Measurements from ENCODE around the gene PACRGL. TPM values are rescaled to one million over a fixed set of nuclear protein-coding genes. Genes with fewer than 3 reads are reported as not detected.

The PACRGL gene
- total and polyA plus RNA-seq, 9 of the 15 experiments (the other 6 are each of a cell fraction or from before 2014, with no cell fraction given) = 6.6 to 55.0 (median 27.5) TPM

DNA sequence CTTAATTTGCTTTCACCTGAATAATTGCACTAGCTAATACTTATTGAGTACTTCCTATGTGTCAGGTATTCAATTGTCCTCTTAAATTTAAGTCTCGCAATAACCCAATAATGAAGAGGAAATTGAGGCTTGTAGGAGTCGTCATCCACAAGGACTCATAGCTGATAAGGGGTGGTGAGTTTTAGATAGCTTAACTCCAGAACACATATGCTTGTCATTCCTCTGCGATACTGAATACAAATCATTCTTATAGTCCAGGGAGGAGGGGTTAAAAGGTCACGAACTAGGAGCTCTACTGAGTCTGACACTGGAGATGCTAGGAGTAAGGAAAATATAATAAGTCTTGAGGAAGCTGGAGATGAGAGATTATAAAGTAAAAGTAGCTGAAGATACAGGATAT is 1.4 kb upstream of the PACRGL start (continued):
- TF ChIP-seq, protein P1, sequence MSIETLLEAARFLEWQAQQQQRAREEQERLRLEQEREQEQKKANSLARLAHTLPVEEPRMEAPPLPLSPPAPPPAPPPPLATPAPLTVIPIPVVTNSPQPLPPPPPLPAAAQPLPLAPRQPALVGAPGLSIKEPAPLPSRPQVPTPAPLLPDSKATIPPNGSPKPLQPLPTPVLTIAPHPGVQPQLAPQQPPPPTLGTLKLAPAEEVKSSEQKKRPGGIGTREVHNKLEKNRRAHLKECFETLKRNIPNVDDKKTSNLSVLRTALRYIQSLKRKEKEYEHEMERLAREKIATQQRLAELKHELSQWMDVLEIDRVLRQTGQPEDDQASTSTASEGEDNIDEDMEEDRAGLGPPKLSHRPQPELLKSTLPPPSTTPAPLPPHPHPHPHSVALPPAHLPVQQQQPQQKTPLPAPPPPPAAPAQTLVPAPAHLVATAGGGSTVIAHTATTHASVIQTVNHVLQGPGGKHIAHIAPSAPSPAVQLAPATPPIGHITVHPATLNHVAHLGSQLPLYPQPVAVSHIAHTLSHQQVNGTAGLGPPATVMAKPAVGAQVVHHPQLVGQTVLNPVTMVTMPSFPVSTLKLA (conservative IDR thresholded peaks at IDR 0.05) = no peak
- no peak for TF ChIP-seq XRCC3 (IDR thresholded peaks at IDR 0.05)
- TF ChIP-seq ZNF143 (CRISPR knock-in tag; IDR thresholded peaks at IDR 0.05) = no peak
- TF ChIP-seq, protein P2, sequence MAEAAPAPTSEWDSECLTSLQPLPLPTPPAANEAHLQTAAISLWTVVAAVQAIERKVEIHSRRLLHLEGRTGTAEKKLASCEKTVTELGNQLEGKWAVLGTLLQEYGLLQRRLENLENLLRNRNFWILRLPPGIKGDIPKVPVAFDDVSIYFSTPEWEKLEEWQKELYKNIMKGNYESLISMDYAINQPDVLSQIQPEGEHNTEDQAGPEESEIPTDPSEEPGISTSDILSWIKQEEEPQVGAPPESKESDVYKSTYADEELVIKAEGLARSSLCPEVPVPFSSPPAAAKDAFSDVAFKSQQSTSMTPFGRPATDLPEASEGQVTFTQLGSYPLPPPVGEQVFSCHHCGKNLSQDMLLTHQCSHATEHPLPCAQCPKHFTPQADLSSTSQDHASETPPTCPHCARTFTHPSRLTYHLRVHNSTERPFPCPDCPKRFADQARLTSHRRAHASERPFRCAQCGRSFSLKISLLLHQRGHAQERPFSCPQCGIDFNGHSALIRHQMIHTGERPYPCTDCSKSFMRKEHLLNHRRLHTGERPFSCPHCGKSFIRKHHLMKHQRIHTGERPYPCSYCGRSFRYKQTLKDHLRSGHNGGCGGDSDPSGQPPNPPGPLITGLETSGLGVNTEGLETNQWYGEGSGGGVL (CRISPR knock-in tag; IDR thresholded peaks at IDR 0.05) = no peak
- no peak for TF ChIP-seq XRCC5 (IDR thresholded peaks at IDR 0.05; ENCODE audit: low read depth, low read length)
- TF ChIP-seq NR2F6 (CRISPR knock-in tag; IDR thresholded peaks at IDR 0.05) = no peak
- TF ChIP-seq CREM (IDR thresholded peaks at IDR 0.05; ENCODE audit: low read depth) = peak; percentile 81
- no peak for TF ChIP-seq ETV6 (IDR thresholded peaks at IDR 0.05; ENCODE audit: borderline replicate concordance in 1 of 2, low read depth in 2 of 2, low read length in 1 of 2)
- no peak for TF ChIP-seq ETV6 (CRISPR knock-in tag; IDR thresholded peaks at IDR 0.05; ENCODE audit: borderline replicate concordance)
- TF ChIP-seq BHLHE40 (IDR thresholded peaks at IDR 0.05; ENCODE audit: low read length) = no peak
- TF ChIP-seq KAT8 (IDR thresholded peaks at IDR 0.05; ENCODE audit: low read depth) = no peak
- TF ChIP-seq CXXC5 (CRISPR knock-in tag; IDR thresholded peaks at IDR 0.05) = peak; percentile 65
- no peak for TF ChIP-seq ZFP30 (CRISPR knock-in tag; IDR thresholded peaks at IDR 0.05; ENCODE audit: borderline replicate concordance)
- TF ChIP-seq RFX1 (IDR thresholded peaks at IDR 0.05) = no peak
- TF ChIP-seq KAT2B (IDR thresholded peaks at IDR 0.05; ENCODE audit: low read depth, low read length) = no peak
- no peak for TF ChIP-seq ZNF316 (IDR thresholded peaks at IDR 0.05)
- TF ChIP-seq SRSF3 (IDR thresholded peaks at IDR 0.05; ENCODE audit: insufficient read depth, low read length) = no peak
- TF ChIP-seq ZNF778 (CRISPR knock-in tag; IDR thresholded peaks at IDR 0.05) = no peak
